GM19397 (cell line): ENCODE results near the gene USP54.
A peak's percentile ranks its signal among the peaks of the same experiment; 100 is the strongest.

Experiments
- ATAC-seq: cut with Tn5 transposase; IDR thresholded peaks from one replicate; pipeline ENCODE4 v1.9.1; 2021; ENCODE audit warnings: mild to moderate bottlenecking, moderate library complexity; ENCODE audit not compliant: unreplicated experiment

The USP54 gene

DNA sequence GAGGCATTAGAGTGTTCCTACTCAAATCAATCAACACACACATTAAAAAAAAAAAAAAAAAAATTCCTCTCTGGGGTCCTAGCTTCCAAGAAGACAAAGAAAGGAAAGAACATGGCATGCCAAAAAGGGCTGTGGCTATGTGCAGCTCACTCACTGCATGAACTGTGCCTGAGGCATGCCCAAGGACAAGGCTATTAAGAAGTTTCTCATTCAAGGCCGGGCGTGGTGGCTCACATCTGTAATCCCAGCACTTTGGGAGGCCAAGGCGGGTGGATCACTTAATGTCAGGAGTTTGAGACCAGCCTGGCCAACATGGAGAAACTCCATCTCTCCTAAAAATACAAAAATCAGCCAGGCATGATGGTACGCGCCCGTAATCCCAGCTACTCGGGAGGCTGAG lies 53.4 kb downstream of the USP54 start:
- no peak for ATAC-seq

DNA sequence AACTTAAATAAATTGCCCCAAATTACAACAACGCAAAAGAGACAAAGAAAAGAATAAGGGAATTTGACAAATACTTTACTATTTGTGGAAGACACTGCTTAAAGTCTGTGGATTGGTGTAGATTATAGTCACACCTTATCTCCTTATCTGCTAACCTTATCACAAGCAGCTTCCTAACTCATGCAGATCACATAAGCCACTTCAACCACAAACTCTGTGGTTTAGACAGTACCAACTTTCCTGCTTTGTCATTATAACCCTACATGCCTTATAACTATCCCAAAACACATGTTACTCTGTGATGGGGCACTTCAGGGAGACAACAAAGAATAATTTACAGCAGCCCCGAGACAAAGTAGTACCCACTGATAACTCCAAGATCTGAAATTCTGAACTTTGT lies 53.9 kb downstream of the USP54 start:
- no peak for ATAC-seq

DNA sequence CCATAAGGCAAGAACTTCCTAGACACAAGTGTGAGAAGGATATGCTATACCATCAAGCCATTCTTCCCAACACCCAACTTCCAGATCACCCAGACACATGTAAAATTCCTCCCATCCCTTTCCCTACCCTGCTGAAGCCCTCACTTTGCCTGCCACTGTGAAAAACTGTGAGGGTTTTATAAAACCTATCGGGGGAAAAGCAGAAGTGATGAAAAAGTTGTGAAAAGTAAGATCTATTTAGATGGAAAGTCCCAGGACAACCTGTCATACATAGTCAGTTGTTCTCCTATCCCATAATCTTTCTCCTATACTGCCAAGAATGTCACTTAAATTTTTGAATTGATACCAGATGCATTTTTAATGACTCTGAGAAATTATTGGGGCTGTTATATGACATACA lies 56.3 kb downstream of the USP54 start:
- ATAC-seq: no peak

DNA sequence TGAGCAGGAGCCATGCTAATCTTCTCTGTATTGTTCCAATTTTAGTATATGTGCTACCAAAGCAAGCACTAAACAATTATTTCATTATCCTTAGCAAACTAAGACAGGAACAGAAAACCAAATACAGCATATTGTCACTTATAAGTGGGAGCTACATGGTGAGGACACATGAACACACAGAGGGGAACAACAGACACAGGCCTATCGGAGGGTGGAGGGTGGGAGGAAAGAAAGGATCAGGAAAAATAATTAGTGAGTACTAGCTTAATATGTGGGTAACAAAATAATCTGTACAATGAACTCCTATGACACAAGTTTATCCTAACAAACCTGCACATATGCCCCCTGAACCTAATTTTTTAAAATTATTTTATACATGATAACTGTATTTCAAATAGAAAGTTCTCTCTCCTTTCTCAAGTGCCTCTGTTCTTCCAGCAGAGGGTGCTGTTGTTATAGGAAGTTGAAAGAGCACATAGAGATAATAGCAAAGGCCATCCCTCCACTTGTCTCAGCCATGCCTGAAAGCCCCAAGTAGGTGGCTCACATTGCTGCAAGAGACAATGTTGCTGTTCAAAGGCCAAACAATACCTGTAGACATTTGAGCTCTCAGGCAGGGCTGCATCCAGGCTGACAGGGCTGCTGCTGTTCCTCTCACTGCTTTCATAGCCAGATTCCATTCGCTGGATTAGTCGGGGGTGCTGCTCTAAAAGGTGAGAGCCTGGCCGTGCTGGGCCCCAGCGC lies 61.9 kb downstream of the USP54 start:
- ATAC-seq: no peak

DNA sequence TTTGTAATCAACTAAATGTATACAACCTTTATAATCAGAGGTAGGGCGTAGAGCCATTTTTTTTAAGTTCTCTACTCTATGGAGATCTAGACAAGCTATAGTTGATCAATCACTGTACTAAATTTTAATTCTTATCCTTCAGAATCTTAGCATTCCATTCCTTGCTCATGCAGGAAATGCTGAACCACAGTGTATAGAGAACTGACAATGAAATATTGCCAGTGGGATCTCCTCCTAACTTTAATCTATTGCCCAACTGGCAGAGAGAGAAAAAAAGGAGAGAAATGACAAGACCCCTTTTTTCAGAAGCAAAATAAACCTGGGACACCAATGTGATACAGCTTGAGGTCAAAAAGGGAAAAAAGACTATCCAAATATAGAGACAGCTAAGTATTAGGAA lies 68.9 kb downstream of the USP54 start:
- no peak for ATAC-seq

DNA sequence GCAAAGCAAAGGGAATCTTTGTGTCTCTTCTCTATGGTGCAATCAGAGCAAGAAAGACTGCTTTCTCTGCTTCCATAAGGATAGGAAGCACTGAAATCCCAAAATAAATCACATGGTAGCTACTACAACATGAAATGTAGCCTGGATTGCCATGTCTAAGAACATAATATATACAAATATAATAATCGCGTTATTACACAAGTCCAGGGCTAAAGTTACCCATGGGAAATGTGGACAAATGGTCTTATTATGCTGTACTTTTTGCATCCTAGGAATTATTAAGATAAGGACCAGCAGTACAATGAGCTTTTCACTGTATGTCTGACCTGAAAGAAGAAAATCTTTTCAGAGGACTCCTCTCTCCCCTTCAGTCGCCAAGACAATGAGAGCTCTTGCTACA lies 71.8 kb downstream of the USP54 start:
- no peak for ATAC-seq

DNA sequence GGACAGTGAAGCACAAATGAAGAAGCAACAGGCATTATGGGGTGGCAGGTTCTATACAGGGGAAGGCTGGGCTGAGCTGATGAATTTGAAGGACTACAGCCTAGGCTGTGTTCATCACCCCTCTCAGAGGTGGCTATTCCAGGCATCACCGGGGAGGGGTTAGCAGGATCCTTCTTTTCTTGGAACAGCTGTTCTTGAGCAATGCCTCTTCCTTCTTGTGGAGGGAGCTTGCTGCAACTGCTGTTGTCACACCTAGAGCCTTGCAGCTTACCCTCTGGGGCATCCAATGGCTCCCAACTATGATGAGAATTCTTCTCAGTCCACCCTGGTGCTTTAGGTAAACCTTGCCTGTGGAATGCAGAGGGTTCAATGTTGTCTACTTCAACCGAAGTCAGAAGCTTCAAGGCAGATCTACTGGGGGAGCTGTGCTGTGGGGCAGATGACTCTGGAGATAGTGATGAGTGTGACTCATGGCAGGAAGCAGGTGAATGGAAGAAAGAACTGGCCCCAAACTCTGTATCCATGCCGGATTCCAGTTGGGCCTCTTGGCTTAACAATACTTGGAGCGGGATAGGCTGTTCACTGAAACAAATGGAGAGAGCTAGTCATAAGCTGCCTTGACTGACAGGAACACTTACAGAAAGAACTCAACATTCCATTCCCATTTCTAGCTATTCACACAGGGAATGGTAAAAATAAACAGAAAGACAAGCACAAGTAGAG lies 73.8 kb downstream of the USP54 start:
- ATAC-seq: no peak

DNA sequence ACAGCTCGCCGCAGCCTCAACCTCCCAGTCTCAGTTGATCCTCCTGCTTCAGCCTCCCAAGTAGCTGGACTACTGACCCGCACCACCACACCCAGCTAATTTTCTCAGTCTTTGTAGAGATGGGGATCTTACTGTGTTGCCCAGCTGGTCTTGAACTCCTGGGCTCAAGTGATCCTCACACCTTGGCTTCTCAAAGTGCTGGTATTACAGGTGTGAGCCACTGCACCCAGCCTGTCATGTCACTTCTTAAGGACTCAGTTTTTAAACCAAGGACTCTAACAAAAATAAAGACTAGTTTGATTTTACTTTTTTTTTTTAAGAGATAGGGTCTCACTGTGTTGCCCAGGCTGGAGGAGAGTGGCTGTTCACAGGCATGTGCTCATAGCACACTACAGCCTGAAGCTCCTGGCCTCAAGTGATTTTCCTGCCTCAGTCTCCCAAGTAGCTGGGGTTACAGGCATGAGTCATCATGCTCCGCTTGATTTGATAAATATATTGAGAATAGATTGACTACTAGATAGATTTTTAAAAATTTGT lies 78.9 kb downstream of the USP54 start:
- ATAC-seq: no peak

DNA sequence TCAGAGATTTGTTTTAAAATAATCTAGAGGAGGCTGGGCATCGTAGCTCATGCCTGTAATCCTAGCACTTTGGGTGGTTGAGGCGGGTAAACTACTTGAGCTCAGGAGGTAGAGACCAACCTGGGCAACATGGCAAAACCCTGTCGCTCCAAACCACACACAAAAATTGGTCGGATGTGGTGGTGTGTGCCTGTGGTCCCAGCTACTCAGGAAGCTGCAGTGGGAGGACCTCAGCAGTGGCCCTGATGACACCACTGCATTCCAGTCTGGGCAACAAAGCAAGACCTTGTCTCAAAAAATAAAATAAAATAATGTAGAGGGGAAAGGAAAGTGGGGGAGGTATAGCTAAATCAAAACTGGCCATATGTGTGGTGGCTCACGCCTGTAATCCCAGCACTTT lies 81.4 kb downstream of the USP54 start:
- no peak for ATAC-seq

DNA sequence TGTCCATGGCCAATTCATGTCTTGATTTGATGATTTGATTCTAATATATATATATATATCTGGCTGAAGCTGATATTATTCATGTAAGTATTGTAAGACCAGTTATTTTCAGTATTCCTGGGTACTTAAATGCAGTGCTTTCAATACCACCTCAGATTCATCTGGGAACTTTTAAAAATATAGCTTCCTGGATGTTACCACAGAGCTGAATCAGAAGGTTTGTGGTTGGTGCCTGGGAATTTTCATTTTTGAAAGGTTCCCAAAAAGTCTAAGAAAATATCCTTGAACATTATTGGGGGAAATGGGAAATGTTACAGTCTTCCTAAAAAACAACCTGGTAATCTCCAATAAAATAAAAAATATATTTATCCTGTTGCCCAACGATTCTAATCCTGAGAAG lies 84.7 kb downstream of the USP54 start:
- ATAC-seq: no peak

DNA sequence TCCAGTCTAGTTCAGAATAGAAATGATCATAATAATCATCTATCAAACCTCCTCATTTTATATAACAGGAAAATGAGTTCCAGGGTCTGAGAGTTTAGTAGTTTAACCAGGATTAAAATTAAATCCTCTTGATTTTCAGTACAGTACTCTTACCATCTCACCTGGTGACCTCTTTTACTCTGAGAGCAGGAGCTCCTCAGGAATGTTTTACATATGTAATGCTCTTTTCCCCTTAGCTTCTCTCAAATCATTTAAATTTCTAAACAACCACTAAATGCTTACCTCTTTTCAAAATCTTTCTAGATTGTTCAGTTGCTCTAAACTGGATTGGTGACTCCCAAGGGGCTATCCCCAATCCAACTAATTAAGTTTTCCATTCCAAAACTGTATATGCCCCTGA lies 85.1 kb downstream of the USP54 start:
- no peak for ATAC-seq

DNA sequence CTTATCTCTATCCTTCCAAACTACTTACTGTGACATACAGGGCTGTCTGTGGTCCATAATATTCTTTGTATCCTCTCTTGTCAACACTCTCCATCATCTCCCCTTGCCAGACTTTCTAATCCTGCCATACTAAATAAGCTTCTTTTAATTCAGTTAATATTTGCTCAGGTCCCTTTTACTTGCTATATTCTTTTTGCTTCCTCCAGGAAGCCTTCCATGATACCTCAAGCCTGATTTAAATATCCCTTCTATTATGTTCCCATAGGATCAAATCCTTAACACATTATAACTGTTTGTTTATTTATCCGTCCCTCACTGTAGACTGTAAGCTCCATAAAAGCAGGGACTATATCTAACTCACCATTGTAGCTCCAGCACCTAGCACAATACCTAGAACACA lies 88.1 kb downstream of the USP54 start:
- no peak for ATAC-seq

DNA sequence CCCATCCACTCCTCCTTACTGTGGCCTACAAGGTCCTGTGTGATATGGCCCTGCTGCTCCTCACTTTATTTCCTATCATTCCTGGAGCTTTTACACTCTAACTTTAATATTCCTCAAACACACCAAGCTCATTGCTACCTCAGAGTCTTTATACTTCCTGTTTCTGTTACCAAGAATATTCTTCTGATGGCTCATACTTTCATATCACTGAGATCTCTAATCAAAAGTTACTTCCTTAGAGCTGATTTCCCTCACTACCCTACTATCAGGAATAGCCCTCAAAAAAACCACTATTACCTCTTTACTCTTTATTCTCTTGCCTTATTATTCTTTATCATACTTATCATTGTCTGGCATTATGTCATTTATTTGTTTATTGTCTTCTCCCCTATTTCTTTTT lies 89.5 kb downstream of the USP54 start:
- no peak for ATAC-seq

DNA sequence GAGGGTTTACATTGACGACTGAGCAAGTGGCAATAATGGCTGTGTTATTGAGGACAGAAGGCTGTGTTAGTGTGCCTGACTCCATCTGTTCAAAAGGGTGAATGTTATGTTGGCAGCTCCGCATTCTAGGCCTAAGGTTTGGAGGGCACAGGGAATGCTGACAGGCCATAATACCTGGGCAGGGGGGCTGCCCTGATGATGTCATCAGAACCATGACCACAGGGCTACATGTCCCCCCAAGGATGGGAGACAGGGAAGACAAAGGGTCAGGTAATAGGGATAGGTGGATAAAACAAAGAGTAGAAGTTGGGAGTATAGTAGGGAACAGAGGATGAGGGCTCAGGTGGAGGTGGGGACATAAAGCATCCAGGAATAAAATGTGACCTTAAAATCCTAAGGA lies 93.5 kb downstream of the USP54 start:
- no peak for ATAC-seq

DNA sequence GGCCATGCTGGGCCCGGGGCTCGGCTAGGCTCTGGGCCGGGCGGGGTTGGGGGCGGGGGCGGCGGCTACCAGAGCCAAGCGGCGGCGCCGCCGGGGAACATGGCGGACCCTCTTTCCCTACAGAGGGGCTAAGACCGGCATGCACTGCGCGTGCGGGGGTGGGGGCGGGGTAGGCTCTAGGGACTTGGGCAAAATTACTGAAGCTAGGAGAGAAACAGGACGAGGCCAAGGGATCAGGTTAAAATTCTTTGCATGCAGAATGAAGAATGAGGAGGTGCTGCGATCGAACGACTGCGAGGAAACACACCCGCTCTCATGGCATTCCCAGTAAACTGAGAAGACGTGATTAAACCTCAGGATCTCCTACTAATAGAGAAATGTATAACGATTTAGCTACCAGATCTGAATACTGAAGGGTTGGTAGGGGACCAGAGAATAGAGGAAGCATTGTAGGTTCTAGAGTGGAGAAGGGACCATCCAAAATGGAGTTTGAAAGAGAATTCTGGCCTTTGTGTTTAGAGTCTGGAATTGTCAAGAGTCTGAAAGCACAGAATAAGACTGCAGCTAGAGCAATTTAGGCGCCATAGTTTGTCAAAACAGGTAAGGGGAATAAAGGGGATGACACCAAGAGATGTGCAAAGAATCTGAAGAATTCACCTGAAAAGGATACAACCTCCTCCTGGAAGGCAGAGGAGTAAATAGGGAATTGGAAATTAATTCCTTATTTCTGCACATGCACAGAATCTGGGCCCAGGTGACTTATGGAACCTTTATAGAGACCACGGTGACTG lies 95.1 kb downstream of the USP54 start, which contains the start of gene PPP3CB:
Gene PPP3CB, minus strand, starts transcription at position 141 of the 791 bp plus-strand sequence. Its CDS starts 135 bp downstream, at position 6.
- ATAC-seq: peak; percentile 63

DNA sequence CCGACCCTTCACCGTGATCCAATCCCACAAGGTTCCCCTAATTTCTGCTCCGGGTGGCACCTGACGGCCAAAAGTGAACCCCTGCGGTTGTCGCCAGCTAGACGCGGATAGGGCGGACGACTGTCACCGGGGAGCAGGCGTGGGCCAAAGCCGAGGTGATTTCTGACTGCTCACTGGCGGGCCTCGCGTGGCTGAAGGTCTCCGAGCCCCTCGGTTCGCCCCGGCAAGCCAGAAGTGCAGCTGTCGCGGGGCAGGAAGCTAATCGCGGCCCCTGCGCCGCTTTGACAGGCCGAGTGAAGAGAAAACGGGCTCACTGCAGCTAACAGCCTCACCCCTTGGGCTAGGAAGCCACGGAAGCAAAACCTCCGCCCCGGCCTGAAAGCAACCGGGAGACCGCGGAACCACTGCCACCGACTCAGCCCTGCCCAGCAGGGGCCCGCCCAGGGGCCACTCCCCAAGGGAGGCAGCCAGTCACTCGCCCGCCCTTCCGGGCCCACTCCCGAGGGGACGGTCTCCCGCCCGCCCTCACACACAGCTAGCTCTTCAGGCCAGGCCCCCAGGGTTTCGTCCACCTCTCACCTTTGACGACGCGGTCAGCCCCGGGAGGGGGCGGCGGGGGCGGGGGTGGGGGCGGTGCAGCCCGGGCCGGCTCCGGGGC lies 95.8 kb downstream of the USP54 start:
- peak; percentile 92 for ATAC-seq

DNA sequence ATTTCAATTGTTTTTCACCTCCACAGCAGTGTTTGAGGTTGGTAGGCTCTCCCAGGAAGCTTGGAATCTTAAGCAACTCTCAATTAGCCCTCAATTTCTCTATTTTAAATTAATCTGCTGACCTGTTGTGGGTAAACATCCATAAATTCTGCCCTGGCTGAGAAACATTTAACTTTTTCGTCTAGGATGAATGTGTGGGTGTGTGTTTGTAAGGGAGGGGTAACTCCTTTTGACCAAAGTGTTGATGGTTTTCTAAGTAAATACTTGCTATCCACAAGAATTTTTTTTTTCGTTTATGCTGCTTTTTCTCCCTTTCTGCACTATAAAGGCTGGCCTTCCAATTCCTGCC lies 96.3 kb downstream of the USP54 start:
- ATAC-seq: no peak

DNA sequence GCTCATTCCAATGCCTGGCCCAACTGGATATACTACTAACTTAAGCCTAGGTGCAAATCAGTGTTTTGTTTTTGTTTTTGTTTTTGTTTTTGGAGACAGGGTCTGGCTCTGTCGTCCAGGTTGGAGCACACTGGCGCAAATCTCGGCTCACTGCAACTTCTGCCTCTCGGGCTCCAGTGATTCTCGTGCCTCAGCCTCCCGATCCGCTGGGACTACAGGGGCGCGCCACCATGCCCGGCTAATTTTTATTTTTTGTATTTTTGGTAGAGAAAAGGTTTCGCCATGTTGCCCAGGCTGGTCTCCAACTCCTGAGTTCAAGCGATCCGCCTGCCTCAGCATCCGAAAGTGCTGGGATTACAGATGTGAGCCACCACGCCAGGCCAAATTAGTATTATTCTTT lies 96.9 kb downstream of the USP54 start:
- no peak for ATAC-seq

DNA sequence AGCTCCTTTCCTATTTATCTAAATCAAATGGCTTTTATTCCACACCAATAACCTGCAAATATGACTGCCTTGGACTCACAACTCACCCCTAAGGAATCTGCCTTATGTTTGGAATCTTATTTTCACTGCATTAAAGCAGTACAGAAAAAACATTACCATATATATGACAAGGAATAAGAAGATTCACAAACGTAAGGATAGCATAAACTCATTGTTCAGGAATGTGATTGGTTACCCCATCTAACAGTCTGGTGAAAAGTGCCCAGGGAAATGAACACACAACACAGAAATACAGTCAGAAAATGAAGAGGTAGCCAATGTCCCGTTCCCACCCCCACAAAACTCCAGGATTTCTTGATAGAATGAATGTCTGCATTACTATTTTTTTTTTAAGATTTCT lies 97.4 kb downstream of the USP54 start:
- no peak for ATAC-seq

DNA sequence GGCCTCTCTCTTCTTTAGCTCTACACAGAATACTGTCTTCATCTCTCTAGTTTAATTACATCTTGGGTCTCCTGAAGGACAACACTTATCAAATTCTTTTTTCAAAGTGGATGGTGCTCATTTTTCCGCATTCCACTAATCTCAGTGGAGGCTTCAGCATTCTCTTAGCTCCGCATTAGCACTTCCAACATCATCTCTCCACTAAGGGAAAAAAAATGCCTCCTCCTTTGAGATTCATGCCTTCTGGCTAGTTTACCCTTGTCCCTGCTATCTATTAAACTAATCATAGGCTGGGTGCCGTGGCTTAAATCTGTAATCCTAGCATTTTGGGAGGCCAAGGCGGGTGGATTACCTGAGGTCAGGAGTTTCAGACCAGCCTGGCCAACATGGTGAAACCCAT lies 104.5 kb downstream of the USP54 start:
- no peak for ATAC-seq

DNA sequence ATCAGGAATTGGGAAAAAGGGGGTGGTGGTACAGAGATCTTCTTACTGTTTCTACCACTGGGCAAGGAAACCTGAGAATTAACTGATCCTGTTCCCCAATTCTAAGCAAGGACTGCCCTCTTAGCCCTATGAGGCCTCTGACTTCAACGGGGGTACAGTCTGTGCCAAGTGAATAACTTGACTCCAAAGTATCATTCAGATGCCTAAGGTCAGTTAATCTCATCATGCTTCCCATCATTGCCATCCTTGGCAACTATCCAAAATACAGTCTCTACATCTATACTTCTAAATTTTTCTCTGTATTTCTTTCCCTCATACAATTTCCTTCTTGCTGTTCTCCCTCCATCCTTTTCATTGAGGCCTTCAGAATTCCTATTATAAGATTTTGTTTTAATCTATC lies 105.8 kb downstream of the USP54 start:
- ATAC-seq: no peak
